ENCODE data around the gene ARL14EP. TPM values are rescaled to one million over a fixed set of nuclear protein-coding genes. Genes with fewer than 3 reads are reported as not detected.

ARL14EP gene
- total RNA-seq, 1 experiment from 2014 or later, result 85.9 TPM

DNA sequence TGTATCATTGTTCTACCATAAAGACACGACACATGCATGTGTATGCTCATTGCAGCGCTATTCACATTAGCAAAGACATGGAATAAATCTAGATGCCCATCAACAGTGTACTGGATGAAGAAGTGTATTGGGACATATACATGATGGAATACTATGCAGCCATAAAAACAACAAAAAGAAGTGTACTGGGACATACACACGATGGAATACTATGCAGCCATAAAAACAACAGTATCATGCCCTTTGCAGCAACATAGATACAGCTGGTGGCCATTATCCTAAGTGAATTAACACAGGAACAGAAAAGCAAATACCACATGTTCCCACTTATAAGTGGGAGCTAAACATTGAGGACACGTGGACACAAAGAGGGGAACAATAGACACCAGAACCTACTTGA lies 22.7 kb downstream of the ARL14EP start:
- Histone ChIP-seq H3K4me3 (ENCODE audit: low read depth, low read length, poor library complexity, severe bottlenecking) (no peak overlapping the region), H3K9me3 (ENCODE audit: low read depth, low read length, poor library complexity, severe bottlenecking) (no peaks in the 10 kb centered on the region), H3K27me3 (replicated peaks; ENCODE audit: insufficient read depth, low read depth, low read length, poor library complexity) (no peaks in the 10 kb centered on the region), H3K27ac (ENCODE audit: low read depth, low read length, poor library complexity, severe bottlenecking) (no peak overlapping the region), H3K4me1 (ENCODE audit: insufficient read depth, low read length, poor library complexity, severe bottlenecking) (no peaks in the 10 kb centered on the region), H3K36me3 (ENCODE audit: insufficient read depth, low read length, poor library complexity, severe bottlenecking) (no peaks in the 10 kb centered on the region)
- DNase-seq (ENCODE audit: low spot score), result peak; percentile 19
- POLR2A ChIA-PET (ENCODE audit: low non-redundant PET), result no interaction called here
- TF ChIP-seq, protein P1, sequence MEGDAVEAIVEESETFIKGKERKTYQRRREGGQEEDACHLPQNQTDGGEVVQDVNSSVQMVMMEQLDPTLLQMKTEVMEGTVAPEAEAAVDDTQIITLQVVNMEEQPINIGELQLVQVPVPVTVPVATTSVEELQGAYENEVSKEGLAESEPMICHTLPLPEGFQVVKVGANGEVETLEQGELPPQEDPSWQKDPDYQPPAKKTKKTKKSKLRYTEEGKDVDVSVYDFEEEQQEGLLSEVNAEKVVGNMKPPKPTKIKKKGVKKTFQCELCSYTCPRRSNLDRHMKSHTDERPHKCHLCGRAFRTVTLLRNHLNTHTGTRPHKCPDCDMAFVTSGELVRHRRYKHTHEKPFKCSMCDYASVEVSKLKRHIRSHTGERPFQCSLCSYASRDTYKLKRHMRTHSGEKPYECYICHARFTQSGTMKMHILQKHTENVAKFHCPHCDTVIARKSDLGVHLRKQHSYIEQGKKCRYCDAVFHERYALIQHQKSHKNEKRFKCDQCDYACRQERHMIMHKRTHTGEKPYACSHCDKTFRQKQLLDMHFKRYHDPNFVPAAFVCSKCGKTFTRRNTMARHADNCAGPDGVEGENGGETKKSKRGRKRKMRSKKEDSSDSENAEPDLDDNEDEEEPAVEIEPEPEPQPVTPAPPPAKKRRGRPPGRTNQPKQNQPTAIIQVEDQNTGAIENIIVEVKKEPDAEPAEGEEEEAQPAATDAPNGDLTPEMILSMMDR (conservative IDR thresholded peaks at IDR 0.05; ENCODE audit: low read depth, low read length), result no peak
- TF ChIP-seq EZH2 (IDR thresholded peaks at IDR 0.05; ENCODE audit: borderline replicate concordance, low read depth, low read length, poor library complexity, severe bottlenecking), result no peak
- CTCF ChIA-PET, result interaction anchor here (0.7 to 1.8 kb wide), 3 partner anchors 23 to 571 kb away, joined by 3 to 8 read pairs (median 3); partner anchors contain the start of gene ARL14EP
- intact Hi-C loops (cut with micrococcal nuclease; ENCODE audit: unreplicated experiment), result loop anchor here (1.0 to 5.0 kb wide), 5 partner anchors 242 to 569 kb away; partner anchors contain the start of gene MPPED2
- BruUV-seq (replicated peaks), result no TSS peak

DNA sequence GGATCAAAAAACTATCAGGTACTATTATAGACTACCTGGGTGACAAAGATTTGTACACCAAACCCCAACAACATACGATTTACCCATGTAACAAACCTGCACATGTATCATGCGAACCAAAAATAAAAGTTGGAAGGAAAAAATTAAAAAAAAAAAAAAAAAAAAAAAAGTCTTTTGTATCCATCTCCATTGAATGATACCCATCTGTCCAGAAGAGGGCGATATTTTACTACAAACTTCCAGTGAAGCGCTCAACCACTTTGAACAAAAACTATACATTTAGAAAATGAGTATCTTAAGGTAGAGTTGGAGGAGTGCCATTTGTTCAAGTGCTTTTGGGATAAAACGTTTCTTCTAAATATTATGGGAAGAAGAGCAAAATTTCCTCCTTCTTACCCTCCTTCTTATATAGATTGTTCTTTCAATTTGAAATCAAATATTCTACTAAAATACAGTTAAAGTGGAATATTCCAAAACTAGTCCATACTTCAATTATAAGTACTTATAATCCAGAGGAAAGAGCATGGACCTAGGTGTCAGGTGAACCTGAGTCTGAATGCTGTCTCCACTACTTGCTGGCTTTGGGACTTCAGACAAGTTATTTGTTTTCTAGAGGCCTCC lies 23.3 kb downstream of the ARL14EP start:
- TF ChIP-seq, protein P1 (conservative IDR thresholded peaks at IDR 0.05; ENCODE audit: low read depth, low read length), result peak; percentile 99
- no peak for TF ChIP-seq EZH2 (IDR thresholded peaks at IDR 0.05; ENCODE audit: borderline replicate concordance, low read depth, low read length, poor library complexity, severe bottlenecking)
- no peak overlapping the region for H3K27ac ChIP-seq (ENCODE audit: low read depth, low read length, poor library complexity, severe bottlenecking)
- peak; percentile 93 for DNase-seq (ENCODE audit: low spot score)
- H3K4me1 ChIP-seq (ENCODE audit: insufficient read depth, low read length, poor library complexity, severe bottlenecking), result no peaks in the 10 kb centered on the region
- ChIA-PET POLR2A (ENCODE audit: low non-redundant PET) (no interaction called here), CTCF (interaction anchor here (1.2 to 1.8 kb wide), 2 partner anchors 23 to 568 kb away, joined by 3 to 8 read pairs; partner anchors contain the start of gene ARL14EP)
- H3K4me3 ChIP-seq (ENCODE audit: low read depth, low read length, poor library complexity, severe bottlenecking), result no peak overlapping the region
- no peaks in the 10 kb centered on the region for H3K36me3 ChIP-seq (ENCODE audit: insufficient read depth, low read length, poor library complexity, severe bottlenecking)
- H3K9me3 ChIP-seq (ENCODE audit: low read depth, low read length, poor library complexity, severe bottlenecking), result no peaks in the 10 kb centered on the region
- no TSS peak for BruUV-seq (replicated peaks)
- H3K27me3 ChIP-seq (replicated peaks; ENCODE audit: insufficient read depth, low read depth, low read length, poor library complexity), result no peaks in the 10 kb centered on the region
- intact Hi-C loops (cut with micrococcal nuclease; ENCODE audit: unreplicated experiment), result loop anchor here (1.0 to 5.0 kb wide), 5 partner anchors 241 to 568 kb away; partner anchors contain the start of gene MPPED2

DNA sequence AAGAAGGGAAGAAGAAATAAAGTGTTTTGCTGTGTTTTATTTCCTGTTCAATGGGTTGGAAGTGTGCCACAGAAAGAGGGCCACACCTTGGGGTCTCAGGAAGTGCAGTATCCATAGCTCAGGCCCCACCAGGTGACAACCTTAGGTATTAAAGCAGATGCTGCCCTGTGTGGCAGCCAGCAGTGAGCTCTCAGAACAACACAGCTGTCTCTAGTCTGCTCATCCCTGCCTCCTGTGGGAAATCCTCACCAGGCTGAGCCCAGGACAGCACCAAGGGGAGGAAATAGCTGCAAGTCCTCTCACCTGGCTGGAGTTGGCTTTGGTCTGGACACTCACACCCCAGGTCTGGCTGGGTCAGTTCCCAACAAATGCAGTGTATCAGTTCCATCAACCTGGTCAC lies 25.1 kb downstream of the ARL14EP start:
- Histone ChIP-seq H3K27ac (ENCODE audit: low read depth, low read length, poor library complexity, severe bottlenecking) (no peak overlapping the region), H3K9me3 (ENCODE audit: low read depth, low read length, poor library complexity, severe bottlenecking) (no peaks in the 10 kb centered on the region), H3K27me3 (replicated peaks; ENCODE audit: insufficient read depth, low read depth, low read length, poor library complexity) (no peaks in the 10 kb centered on the region), H3K4me1 (ENCODE audit: insufficient read depth, low read length, poor library complexity, severe bottlenecking) (no peaks in the 10 kb centered on the region), H3K4me3 (ENCODE audit: low read depth, low read length, poor library complexity, severe bottlenecking) (no peak overlapping the region), H3K36me3 (ENCODE audit: insufficient read depth, low read length, poor library complexity, severe bottlenecking) (no peaks in the 10 kb centered on the region)
- POLR2A ChIA-PET (ENCODE audit: low non-redundant PET), result no interaction called here
- no peak for TF ChIP-seq EZH2 (IDR thresholded peaks at IDR 0.05; ENCODE audit: borderline replicate concordance, low read depth, low read length, poor library complexity, severe bottlenecking)
- TF ChIP-seq, protein P1 (conservative IDR thresholded peaks at IDR 0.05; ENCODE audit: low read depth, low read length), result no peak
- DNase-seq (ENCODE audit: low spot score), result no peak
- intact Hi-C loops (cut with micrococcal nuclease; ENCODE audit: unreplicated experiment), result loop anchor here (5.0 kb wide), 3 partner anchors 239 to 399 kb away; partner anchors contain the start of gene MPPED2
- CTCF ChIA-PET, result interaction anchor here (1.5 kb wide), 1 partner anchor 566 kb away, joined by 3 read pairs; no protein-coding TSS in a partner anchor
- no TSS peak for BruUV-seq (replicated peaks)

Measured in A673 (cell line).